ENCODE measurements around the gene RAI2.

Gene RAI2

GRCh38 chrX:17774053-17774452 is 87.0 kb downstream of the RAI2 start:
- Histone ChIP-seq H3K9me3 (ENCODE audit: control insufficient read depth, insufficient read depth, low read length) (no peaks in the 10 kb centered on the region), H3K4me3 (ENCODE audit: low read depth, low read length) (no peak overlapping the region), H3K4me1 (ENCODE audit: control insufficient read depth, insufficient read depth, low read length) (peaks cover 3% of the 10 kb centered on the region), H3K9ac (ENCODE audit: low read depth, low read length) (no peak overlapping the region), H3K27me3 (ENCODE audit: control insufficient read depth, insufficient read depth, low read length) (peaks cover 31% of the 10 kb centered on the region), H3K36me3 (ENCODE audit: control insufficient read depth, insufficient read depth, low read length) (no peaks in the 10 kb centered on the region)

- Histone ChIP-seq H3K36me3 (ENCODE audit: control insufficient read depth, insufficient read depth, low read length) (no peaks in the 10 kb centered on the region), H3K4me1 (ENCODE audit: control insufficient read depth, insufficient read depth, low read length) (no peaks in the 10 kb centered on the region), H3K27me3 (ENCODE audit: control insufficient read depth, insufficient read depth, low read length) (peaks cover 31% of the 10 kb centered on the region), H3K9me3 (ENCODE audit: control insufficient read depth, insufficient read depth, low read length) (no peaks in the 10 kb centered on the region), H3K4me3 (ENCODE audit: low read depth, low read length) (no peak overlapping the region), H3K9ac (ENCODE audit: low read depth, low read length) (no peak overlapping the region)
Measured at GRCh38 chrX:17773221-17773876, 87.7 kb downstream of the RAI2 start.

GRCh38 chrX:17769701-17770269 is 91.3 kb downstream of the RAI2 start:
- Histone ChIP-seq H3K4me3 (ENCODE audit: low read depth, low read length) (no peak overlapping the region), H3K9me3 (ENCODE audit: control insufficient read depth, insufficient read depth, low read length) (no peaks in the 10 kb centered on the region), H3K4me1 (ENCODE audit: control insufficient read depth, insufficient read depth, low read length) (no peaks in the 10 kb centered on the region), H3K27me3 (ENCODE audit: control insufficient read depth, insufficient read depth, low read length) (peaks cover 31% of the 10 kb centered on the region), H3K36me3 (ENCODE audit: control insufficient read depth, insufficient read depth, low read length) (no peaks in the 10 kb centered on the region), H3K9ac (ENCODE audit: low read depth, low read length) (no peak overlapping the region)

GRCh38 chrX:17768997-17769396 is 92.1 kb downstream of the RAI2 start:
- Histone ChIP-seq H3K9ac (ENCODE audit: low read depth, low read length) (no peak overlapping the region), H3K36me3 (ENCODE audit: control insufficient read depth, insufficient read depth, low read length) (no peaks in the 10 kb centered on the region), H3K4me1 (ENCODE audit: control insufficient read depth, insufficient read depth, low read length) (no peaks in the 10 kb centered on the region), H3K27me3 (ENCODE audit: control insufficient read depth, insufficient read depth, low read length) (peaks cover 26% of the 10 kb centered on the region), H3K9me3 (ENCODE audit: control insufficient read depth, insufficient read depth, low read length) (no peaks in the 10 kb centered on the region), H3K4me3 (ENCODE audit: low read depth, low read length) (no peak overlapping the region)

GRCh38 chrX:17767734-17768133 is 93.4 kb downstream of the RAI2 start:
- Histone ChIP-seq H3K27me3 (ENCODE audit: control insufficient read depth, insufficient read depth, low read length) (peaks cover 19% of the 10 kb centered on the region), H3K9me3 (ENCODE audit: control insufficient read depth, insufficient read depth, low read length) (no peaks in the 10 kb centered on the region), H3K4me1 (ENCODE audit: control insufficient read depth, insufficient read depth, low read length) (no peaks in the 10 kb centered on the region), H3K9ac (ENCODE audit: low read depth, low read length) (no peak overlapping the region), H3K4me3 (ENCODE audit: low read depth, low read length) (no peak overlapping the region), H3K36me3 (ENCODE audit: control insufficient read depth, insufficient read depth, low read length) (no peaks in the 10 kb centered on the region)

GRCh38 chrX:17759990-17760389 is 101.1 kb downstream of the RAI2 start:
- no peaks in the 10 kb centered on the region for H3K4me1 ChIP-seq (ENCODE audit: control insufficient read depth, insufficient read depth, low read length)
- H3K4me3 ChIP-seq (ENCODE audit: low read depth, low read length) = no peak overlapping the region
- no peak overlapping the region for H3K9ac ChIP-seq (ENCODE audit: low read depth, low read length)
- H3K27me3 ChIP-seq (ENCODE audit: control insufficient read depth, insufficient read depth, low read length) = no peaks in the 10 kb centered on the region
- no peaks in the 10 kb centered on the region for H3K36me3 ChIP-seq (ENCODE audit: control insufficient read depth, insufficient read depth, low read length)
- no peaks in the 10 kb centered on the region for H3K9me3 ChIP-seq (ENCODE audit: control insufficient read depth, insufficient read depth, low read length)

GRCh38 chrX:17758382-17758781 is 102.7 kb downstream of the RAI2 start:
- H3K4me1 ChIP-seq (ENCODE audit: control insufficient read depth, insufficient read depth, low read length) = no peaks in the 10 kb centered on the region
- H3K27me3 ChIP-seq (ENCODE audit: control insufficient read depth, insufficient read depth, low read length) = no peaks in the 10 kb centered on the region
- no peak overlapping the region for H3K9ac ChIP-seq (ENCODE audit: low read depth, low read length)
- H3K36me3 ChIP-seq (ENCODE audit: control insufficient read depth, insufficient read depth, low read length) = no peaks in the 10 kb centered on the region
- no peaks in the 10 kb centered on the region for H3K9me3 ChIP-seq (ENCODE audit: control insufficient read depth, insufficient read depth, low read length)
- H3K4me3 ChIP-seq (ENCODE audit: low read depth, low read length) = no peak overlapping the region

GRCh38 chrX:17750436-17750835 is 110.7 kb downstream of the RAI2 start:
- no peaks in the 10 kb centered on the region for H3K27me3 ChIP-seq (ENCODE audit: control insufficient read depth, insufficient read depth, low read length)
- no peaks in the 10 kb centered on the region for H3K36me3 ChIP-seq (ENCODE audit: control insufficient read depth, insufficient read depth, low read length)
- no peak overlapping the region for H3K9ac ChIP-seq (ENCODE audit: low read depth, low read length)
- no peaks in the 10 kb centered on the region for H3K4me1 ChIP-seq (ENCODE audit: control insufficient read depth, insufficient read depth, low read length)
- no peaks in the 10 kb centered on the region for H3K9me3 ChIP-seq (ENCODE audit: control insufficient read depth, insufficient read depth, low read length)
- H3K4me3 ChIP-seq (ENCODE audit: low read depth, low read length) = no peak overlapping the region

Measured in iPS-15b (cell line).